NCI-H524 treated with DMSO at 0.1 percent for 48 hours (cell line): ENCODE data around the gene NLGN4Y.

Experiments
- DNase-seq: peaks from one replicate; lab custom pipeline; 2025; lab: John Stamatoyannopoulos, UW

Gene NLGN4Y

DNA sequence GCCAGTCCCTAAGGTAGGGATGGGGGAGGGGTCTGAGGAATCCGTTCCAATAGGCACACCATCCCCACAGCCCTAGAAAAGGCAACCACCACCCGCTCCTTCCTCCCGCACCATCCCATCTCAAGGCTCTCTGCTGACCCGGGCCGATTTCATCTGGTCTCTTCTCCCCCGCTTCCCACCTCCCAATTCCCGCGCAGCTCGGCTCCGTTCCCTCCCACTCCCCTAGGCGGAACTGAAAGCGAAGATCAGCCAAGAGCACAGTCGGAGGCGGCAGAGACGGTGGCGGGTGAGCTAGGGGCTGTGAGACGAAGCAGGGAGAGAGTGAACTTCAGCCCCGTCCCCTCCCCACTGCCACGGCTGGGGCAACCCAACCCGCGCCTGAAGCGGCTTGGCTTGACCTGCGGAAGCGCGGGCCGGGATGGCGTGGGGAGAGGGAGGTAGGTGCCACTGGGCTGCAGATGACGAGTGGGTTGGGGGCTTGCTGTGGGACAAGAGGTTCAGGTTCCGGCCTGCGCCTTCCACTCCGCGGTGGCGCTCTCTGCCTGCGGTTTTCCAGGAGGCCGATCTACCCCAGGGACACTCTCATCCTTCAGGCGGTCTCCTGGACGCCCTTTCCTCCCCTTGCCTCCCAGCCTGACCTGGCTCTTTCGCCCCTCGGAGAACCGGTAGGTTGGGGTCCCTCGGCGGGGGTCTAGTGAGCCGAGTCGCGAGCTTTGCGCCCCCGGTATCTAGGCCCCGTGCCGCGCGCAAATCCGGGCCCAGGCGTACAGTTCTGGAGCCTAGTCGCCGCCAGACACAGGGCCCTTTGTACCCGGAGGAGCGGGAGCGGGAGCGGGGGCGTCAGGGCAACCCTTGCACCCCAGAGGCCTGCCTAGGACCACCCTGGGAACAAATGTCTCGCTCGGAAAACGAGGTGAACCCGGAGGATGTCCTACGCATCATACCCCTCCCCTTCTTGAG is at the start of gene NLGN4Y:
Gene NLGN4Y, plus strand, starts transcription at position 258 of the 960 bp plus-strand sequence. CDS start 97,591 bp downstream, outside the sequence.
- DNase-seq, result no peak

GRCh38 chrY:14485935-14486334 is 38.4 kb upstream of the NLGN4Y start:
- no peak for DNase-seq

GRCh38 chrY:14490226-14490625 is 34.1 kb upstream of the NLGN4Y start:
- DNase-seq, result no peak

GRCh38 chrY:14498071-14498470 is 26.3 kb upstream of the NLGN4Y start:
- DNase-seq, result no peak

GRCh38 chrY:14504592-14504991 is 19.7 kb upstream of the NLGN4Y start:
- DNase-seq, result no peak

- DNase-seq, result no peak
Measured at GRCh38 chrY:14522379-14522950, 1.9 kb upstream of the NLGN4Y start.

DNA sequence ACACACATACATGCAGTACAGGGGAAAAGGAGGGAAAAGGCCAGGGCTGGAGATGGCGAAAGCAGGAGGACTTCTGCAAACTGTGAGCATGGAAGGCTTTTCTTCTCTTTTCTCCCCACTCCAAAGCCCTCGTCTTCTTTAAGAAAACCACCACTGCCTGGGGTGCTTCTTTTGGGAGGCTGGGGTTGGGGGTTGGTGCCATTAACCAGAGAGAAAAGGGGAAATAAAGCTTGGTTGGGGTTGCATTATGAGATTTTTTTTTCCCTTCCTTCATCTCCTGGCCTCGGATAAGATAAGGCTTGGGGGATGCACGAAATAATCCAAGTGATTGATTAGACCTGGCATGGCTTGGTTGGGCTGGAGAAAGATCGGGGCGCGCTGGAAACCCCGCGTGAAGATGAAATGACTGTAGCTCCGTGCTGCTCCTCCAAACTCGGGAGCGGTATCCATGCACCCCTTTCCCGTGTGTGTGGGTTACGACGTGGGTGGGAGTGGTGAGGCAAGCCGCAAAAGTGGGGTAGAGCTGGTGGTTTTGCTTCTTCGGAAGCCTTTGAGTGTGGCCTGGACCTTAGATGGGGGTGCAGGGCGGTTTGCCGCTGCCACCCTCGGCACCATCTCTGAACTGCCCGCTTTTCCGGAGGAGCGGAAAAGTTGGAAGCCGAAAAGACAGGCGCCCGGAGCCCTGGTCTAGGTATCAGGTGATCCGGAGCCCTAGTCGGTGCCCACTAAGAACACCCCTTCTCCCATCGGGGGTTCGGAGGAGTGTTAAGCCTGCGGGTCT is 648 bp upstream of the NLGN4Y start:
- DNase-seq, result no peak

- no peak for DNase-seq
Measured at GRCh38 chrY:14525315-14525714, 986 bp downstream of the NLGN4Y start.

DNA sequence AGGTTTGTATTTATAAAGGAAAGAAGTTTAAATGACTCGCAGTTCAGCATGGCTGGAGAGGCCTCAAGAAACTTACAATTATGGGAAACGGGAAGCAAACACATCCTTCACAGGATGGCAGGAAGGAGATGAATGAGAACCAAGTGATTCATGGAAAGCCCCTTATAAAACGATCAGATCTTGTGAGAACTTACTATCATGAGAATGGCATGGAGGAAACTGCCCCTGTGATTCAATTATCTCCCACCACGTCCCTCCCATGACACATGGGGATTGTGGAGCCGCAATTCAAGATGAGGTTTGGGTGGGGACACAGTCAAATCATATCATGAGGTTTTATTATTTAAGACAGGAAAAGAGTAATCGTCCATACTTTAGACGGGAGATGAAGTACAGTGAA is 4.0 kb downstream of the NLGN4Y start:
- DNase-seq, result no peak

DNA sequence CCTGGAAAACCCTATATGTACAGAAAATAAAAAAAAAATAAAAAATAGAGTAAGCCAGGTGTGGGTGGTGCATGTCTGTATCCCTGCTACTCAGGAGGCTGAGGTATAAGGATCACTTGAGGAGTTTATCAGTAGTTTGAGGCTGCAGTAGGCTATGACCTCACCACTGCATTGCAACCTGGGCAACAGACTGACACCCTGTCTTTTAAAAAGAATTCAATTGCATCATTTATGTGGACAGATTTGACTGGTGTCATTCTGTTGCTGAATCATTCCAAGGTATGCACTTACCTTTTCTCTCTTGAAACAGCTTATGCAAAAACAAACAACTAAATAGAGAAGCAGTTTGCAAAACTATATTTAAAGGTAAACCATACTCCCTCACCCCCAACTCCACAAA is 12.4 kb downstream of the NLGN4Y start:
- DNase-seq, result no peak

- DNase-seq, result no peak
Measured at GRCh38 chrY:14543506-14543905, 19.2 kb downstream of the NLGN4Y start.

- DNase-seq, result no peak
Measured at GRCh38 chrY:14581294-14581693, 57.0 kb downstream of the NLGN4Y start.

DNA sequence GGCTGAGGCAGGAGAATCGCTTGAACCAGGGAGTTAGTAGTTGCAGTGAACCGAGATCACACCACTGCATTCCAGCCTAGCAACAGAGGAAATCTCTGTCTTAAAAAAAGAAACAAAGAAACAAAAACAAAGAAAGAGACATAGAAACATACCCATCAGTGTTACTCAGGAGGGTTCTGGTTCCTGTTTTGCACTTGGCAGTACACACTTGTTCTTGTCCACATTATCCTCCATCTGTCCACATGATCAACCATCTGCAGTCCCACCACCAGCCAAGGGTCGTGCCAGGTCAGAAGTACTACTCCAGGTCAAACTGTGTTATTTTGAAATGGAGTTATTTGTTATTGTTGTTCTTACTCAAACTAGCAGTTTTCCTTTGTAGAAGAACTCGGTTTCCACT is 62.4 kb downstream of the NLGN4Y start:
- no peak for DNase-seq

DNA sequence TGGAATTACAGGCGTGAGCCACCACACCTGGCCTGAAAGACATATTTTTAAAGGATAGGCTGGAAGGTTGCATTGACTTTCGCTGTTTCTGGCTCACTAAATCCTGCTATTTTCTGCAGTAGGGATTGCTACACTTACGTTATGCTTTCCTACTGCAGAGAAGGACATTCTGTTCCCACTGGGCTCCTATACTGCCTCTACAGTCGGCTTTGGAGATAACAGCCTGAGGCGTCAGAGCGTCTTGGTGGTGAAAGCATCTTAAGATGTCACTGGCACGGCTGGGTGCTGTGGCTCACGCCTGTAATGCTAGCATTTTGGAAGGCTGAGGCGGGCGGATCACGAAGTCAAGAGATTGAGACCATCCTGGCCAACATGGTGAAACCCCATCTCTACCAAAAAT is 77.0 kb downstream of the NLGN4Y start:
- no peak for DNase-seq

GRCh38 chrY:14617625-14618024 is 93.3 kb downstream of the NLGN4Y start:
- DNase-seq, result no peak

- no peak for DNase-seq
Measured at GRCh38 chrY:14618513-14618912, 94.2 kb downstream of the NLGN4Y start.

DNA sequence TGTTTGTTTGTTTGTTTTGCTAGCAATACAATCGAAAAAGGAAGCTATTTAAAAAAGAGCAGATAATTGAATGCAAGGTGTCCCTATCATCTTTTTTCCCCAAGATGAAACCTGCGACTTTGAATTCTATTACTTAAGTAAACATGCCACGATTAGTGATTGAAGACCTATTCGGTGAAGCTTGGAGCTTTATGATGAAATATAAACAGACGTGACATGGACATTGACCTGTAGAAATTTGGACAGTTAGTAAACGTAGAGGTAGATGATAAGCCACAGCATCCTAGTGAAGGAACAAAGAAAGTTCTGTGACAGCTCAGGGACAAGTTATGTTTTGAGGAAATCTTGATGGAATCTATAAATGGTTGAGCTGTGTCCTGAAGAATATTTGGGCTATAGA is 103.9 kb downstream of the NLGN4Y start:
- no peak for DNase-seq

- DNase-seq, result no peak
Measured at GRCh38 chrY:14631676-14632075, 107.3 kb downstream of the NLGN4Y start.

GRCh38 chrY:14633718-14634117 is 109.4 kb downstream of the NLGN4Y start:
- DNase-seq, result no peak

DNA sequence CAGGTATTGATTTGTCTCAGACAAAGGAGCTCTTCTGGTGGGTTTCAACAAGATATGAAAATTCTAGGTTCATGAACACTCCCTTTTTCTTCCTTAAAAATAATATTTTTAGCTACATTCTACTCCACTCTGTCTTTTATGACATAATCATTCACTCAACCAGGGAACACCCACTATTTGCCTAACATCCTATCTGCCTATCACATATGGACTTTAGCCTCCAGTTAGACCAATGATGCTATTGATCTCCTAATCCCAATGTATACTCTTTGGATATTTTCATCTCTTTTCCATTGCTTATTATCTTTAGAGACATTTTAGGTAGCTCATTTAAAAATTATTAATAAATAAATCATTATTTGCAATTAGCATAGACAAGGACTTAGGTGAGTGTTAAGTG is 110.6 kb downstream of the NLGN4Y start:
- no peak for DNase-seq

DNA sequence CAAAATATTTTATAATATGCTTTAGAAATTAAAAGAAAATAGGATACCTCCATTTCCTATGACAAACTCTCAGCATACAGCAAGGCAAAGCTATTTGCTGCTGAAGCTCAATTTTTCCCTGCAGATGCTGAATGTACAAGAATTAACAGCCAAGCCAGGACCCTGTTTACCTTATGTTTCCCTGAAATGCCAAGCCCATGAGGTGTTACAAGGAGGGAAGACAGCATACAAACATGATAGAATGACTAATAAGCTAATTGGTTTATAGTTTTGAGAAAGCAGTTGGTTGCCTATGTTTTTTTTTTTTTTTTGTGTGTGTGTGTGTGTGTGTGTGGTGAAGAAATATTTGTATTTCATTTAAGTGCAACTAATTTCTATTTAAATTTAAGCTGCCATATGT is 113.2 kb downstream of the NLGN4Y start:
- DNase-seq, result no peak

DNA sequence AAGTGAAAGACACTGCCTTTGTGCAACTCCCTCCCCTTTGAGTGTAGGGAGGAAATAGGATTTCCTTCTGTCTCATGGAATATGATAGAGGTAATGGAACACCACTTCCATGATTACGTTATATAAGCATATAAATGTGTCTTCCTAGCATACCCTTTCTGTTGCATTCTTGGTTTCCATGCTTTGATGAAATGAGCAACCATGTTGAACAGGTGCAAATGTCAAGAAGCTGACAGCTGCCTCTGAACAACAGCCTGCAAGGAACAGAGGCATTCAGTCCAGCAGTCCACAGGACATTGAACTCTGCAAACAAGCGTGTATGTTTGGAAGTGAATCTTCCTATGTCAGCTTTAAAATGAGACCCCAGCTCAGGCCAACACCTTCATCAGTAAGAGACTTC is 117.5 kb downstream of the NLGN4Y start:
- DNase-seq, result no peak
